Measurements from ENCODE around the gene SLC7A9. TPM values are rescaled to one million over a fixed set of nuclear protein-coding genes. Genes with fewer than 3 reads are reported as not detected.

SLC7A9 gene
- total RNA-seq, 2 donors from 2014 or later: 3.0 TPM; not detected in 1

DNA sequence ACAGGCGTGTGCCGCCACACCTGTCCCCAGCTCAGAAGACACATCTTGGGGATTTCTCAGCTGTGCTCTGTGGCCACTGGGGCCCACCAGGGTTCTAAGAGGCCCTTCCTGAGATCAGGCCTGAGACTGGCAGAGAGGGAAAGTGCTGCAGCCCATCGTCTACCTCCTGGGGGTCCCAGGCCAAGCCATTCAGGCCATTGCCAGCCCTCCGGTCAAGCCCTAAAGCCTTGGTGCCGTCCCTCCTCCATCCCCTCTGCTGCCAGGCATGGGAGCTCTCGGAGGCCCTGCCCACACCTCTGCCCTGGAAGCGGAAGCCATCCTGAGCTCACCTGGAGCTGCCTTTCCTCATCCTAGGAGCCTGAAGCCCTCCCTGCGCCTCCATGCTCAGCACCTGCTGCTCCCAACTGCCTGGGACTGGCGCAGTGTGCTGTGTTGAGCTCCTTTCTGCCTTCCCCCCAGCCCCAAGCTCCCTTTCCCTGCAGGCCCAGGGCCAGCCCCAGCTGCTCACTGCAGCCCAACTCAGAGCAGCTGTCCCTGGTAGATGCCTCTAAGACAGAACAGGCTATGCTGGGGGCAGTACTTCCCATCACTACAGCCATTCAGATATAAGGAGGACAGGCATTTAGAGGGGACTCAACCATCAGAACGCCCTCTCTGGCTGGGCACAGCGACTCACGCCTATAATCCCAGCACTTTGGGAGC, 2.9 kb downstream of the SLC7A9 start:
- Histone ChIP-seq H3K9ac (ENCODE audit: low read depth in 2 of 2, low read length in 2 of 2) (no peak overlapping the region), H3K27me3 (no peaks in the 10 kb centered on the region), H3K4me1 (no peaks in the 10 kb centered on the region), H3K27ac (no peak overlapping the region), H3K4me3 (no peak overlapping the region), H3K9me3 (no peaks in the 10 kb centered on the region), H3K36me3 (no peaks in the 10 kb centered on the region)
- TF ChIP-seq, protein P1, sequence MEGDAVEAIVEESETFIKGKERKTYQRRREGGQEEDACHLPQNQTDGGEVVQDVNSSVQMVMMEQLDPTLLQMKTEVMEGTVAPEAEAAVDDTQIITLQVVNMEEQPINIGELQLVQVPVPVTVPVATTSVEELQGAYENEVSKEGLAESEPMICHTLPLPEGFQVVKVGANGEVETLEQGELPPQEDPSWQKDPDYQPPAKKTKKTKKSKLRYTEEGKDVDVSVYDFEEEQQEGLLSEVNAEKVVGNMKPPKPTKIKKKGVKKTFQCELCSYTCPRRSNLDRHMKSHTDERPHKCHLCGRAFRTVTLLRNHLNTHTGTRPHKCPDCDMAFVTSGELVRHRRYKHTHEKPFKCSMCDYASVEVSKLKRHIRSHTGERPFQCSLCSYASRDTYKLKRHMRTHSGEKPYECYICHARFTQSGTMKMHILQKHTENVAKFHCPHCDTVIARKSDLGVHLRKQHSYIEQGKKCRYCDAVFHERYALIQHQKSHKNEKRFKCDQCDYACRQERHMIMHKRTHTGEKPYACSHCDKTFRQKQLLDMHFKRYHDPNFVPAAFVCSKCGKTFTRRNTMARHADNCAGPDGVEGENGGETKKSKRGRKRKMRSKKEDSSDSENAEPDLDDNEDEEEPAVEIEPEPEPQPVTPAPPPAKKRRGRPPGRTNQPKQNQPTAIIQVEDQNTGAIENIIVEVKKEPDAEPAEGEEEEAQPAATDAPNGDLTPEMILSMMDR (IDR thresholded peaks at IDR 0.05): no peak
- intact Hi-C loops (cut with DNase I): no loop called here
- no peak for DNase-seq

DNA sequence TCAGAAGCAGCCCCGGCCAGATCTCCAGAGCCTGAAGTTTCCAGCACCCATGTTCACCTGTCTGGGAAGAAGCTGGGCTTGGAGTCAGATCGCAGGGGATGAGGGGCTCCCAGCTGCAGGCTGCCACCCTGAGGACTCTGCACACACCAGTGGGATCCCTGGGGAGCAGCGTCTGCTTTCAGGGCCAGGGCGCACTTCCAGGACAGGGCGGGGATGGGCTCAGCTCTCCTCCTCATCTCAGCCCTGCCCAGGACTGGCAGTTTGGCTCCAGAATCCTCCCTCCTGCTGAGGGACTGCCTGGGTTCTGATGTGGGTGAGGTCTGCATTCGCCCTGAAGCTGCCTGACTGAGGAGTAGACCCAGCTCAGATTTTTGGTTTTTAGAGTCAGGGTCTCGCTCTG, 3.5 kb downstream of the SLC7A9 start:
- Histone ChIP-seq H3K27ac (no peak overlapping the region), H3K36me3 (no peaks in the 10 kb centered on the region), H3K4me1 (no peaks in the 10 kb centered on the region), H3K9ac (ENCODE audit: low read depth in 2 of 2, low read length in 2 of 2) (no peak overlapping the region), H3K27me3 (no peaks in the 10 kb centered on the region), H3K4me3 (no peak overlapping the region), H3K9me3 (no peaks in the 10 kb centered on the region)
- no peak for DNase-seq
- intact Hi-C loops (cut with DNase I): no loop called here
- TF ChIP-seq, protein P1 (IDR thresholded peaks at IDR 0.05): no peak

DNA sequence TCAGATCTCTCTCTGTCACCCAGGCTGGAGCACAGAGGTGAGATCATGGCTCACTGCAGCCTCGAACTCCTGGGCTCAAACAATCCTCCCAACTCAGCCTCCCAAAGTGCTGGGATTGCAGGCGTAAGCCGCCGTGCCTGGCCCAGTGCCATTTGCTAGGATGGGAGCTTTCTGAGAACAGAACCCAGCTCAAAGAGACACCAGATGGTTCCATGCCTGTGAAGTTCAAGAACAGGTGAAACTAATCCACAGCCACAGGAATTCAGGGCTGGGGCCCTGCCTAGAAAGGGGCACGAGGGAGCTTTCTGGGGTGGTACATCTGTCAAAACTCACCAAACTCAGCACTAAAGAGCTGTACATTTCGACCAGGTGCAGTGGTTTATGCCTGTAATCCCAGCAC, 4.2 kb downstream of the SLC7A9 start:
- TF ChIP-seq, protein P1 (IDR thresholded peaks at IDR 0.05): no peak
- intact Hi-C loops (cut with DNase I): no loop called here
- H3K4me1 ChIP-seq: no peaks in the 10 kb centered on the region
- DNase-seq: no peak
- no peak overlapping the region for H3K9ac ChIP-seq (ENCODE audit: low read depth in 2 of 2, low read length in 2 of 2)
- H3K9me3 ChIP-seq: no peaks in the 10 kb centered on the region
- H3K27me3 ChIP-seq: no peaks in the 10 kb centered on the region
- no peak overlapping the region for H3K27ac ChIP-seq
- no peaks in the 10 kb centered on the region for H3K36me3 ChIP-seq
- no peak overlapping the region for H3K4me3 ChIP-seq

DNA sequence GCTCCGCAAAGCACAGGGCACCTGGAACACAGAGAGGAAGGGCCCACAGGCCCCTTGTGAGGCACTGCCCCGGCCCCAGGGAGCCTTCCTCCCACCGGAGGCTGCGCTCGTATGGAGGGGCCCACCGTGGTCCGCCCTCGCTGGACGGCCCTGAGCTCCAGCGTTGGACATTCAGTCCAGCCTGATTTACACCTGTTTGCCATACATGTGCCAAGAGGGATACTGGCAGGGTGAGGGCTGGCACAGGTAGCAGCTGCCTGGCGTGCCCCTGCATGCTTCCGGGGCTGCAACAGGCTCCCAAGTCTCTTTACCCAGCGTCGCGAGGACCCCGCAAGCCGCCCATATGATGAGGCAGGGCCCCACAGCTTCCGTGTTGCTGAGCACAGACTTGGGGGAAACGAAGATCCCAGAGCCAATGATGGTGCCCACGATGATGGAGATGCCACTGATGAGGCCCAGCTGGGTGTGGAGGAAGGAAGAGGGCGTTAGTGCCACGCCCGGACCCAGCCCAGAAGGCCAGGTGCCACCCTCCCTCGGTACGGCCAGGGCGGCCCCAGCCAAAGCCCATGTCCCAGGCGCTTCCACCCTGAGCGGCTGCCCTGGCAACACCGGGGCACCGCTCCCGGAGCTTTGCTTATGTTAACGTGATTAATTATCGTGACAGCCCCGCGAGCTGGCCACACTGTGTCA, 5.1 kb downstream of the SLC7A9 start:
- no peak overlapping the region for H3K4me3 ChIP-seq
- intact Hi-C loops (cut with DNase I): no loop called here
- H3K36me3 ChIP-seq: no peaks in the 10 kb centered on the region
- no peaks in the 10 kb centered on the region for H3K27me3 ChIP-seq
- TF ChIP-seq, protein P1 (IDR thresholded peaks at IDR 0.05): no peak
- H3K9me3 ChIP-seq: no peaks in the 10 kb centered on the region
- H3K9ac ChIP-seq (ENCODE audit: low read depth in 2 of 2, low read length in 2 of 2): no peak overlapping the region
- no peak overlapping the region for H3K27ac ChIP-seq
- no peaks in the 10 kb centered on the region for H3K4me1 ChIP-seq
- no peak for DNase-seq

DNA sequence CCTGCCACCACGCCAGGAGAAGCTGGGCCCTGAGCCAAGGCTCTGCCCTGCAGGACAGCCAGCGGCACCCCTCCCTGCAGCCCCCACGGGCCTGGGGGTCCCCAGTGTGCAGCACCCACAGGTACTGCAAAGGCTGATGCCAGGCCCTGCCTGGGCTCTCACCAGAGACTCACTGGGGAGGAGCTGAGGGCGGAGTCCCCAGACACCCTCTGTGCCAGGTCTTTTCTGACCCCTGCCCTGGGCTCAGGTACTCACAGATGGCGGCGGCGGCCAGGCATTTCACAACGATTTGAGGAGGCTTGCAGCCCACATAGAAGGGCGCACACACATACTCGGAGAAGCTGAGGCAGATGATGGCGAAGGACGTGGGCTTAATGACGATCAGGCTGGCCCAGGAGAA, 5.7 kb downstream of the SLC7A9 start:
- no peak for DNase-seq
- H3K9ac ChIP-seq (ENCODE audit: low read depth in 2 of 2, low read length in 2 of 2): no peak overlapping the region
- no peaks in the 10 kb centered on the region for H3K4me1 ChIP-seq
- H3K4me3 ChIP-seq: no peak overlapping the region
- no peaks in the 10 kb centered on the region for H3K36me3 ChIP-seq
- intact Hi-C loops (cut with DNase I): no loop called here
- H3K27ac ChIP-seq: no peak overlapping the region
- no peaks in the 10 kb centered on the region for H3K27me3 ChIP-seq
- no peaks in the 10 kb centered on the region for H3K9me3 ChIP-seq
- TF ChIP-seq, protein P1 (IDR thresholded peaks at IDR 0.05): no peak
